Vagina (tissue), 2 donors: ENCODE data around the gene SLC4A11. TPM values are rescaled to one million over a fixed set of nuclear protein-coding genes. Genes with fewer than 3 reads are reported as not detected.
"Not testable (repeated sequence)": the region's sequence is repeated elsewhere in the genome, so short reads cannot be mapped to it uniquely, and the experiment has no call there.

Source experiments
- DNase-seq, 2 donors: peaks; one replicate each; pipeline ENCODE4 v3.0.0-alpha.2; 2017; ENCODE audit errors: extremely low spot score in 2 of 2
- H3K27ac ChIP-seq: fragments of 200-600 bp; sonication (generic); one replicate; pipeline ENCODE4 v1.5.1; 2019
- H3K27me3 ChIP-seq: fragments of 200-600 bp; sonication (generic); one replicate; pipeline ENCODE4 v1.5.1; 2019
- H3K36me3 ChIP-seq, 2 donors: fragments of 200-600 bp; sonication (generic); one replicate each; pipeline ENCODE4 v1.5.1; 2017 to 2019
- H3K4me1 ChIP-seq: fragments of 200-600 bp; sonication (generic); one replicate; pipeline ENCODE4 v1.5.1; 2019
- H3K4me3 ChIP-seq, 2 donors: fragments of 200-600 bp; sonication (generic); 1 replicate in 1 of 2; 2 replicates in 1 of 2; pipeline ENCODE4 v1.5.1; 2016 to 2019
- H3K9me3 ChIP-seq: fragments of 200-600 bp; sonication (generic); one replicate; pipeline ENCODE4 v1.5.1; 2019
- POLR2A ChIP-seq, 2 donors: fragments of 450-650 bp; IDR thresholded peaks; one replicate each; pipeline ENCODE4 v1.6.1; 2017; ENCODE audit warnings: antibody characterized with exemption in 2 of 2, mild to moderate bottlenecking in 2 of 2, moderate library complexity in 2 of 2
- POLR2AphosphoS5 ChIP-seq, 2 donors: sonication (generic); formaldehyde crosslinking; IDR thresholded peaks; one replicate each; pipeline ENCODE4 v1.9.0; 2017; ENCODE audit warnings: antibody characterized with exemption in 2 of 2, mild to moderate bottlenecking in 2 of 2, low read depth in 1 of 2; ENCODE audit not compliant: insufficient read depth in 1 of 2
- intact Hi-C: fragments of 100-400 bp; cut with DNase I; formaldehyde crosslinking; loops from one replicate; pipeline ENCODE4 v1.15.1; 2023
- total RNA-seq: library from RNA; depleted of rRNA; stranded (reverse); fragments of >200 nt; gene quantifications from one replicate; pipeline ENCODE4 v1.2.3, GENCODE V29; 2016
- TF ChIP-seq, protein P1 (sequence below), 3 experiments: fragments of 450-650 bp in 2 of 3; fragments of 200-600 bp in 1 of 3; sonication (generic) in 1 of 3; IDR thresholded peaks; one replicate each; pipeline ENCODE4 v1.5.1; 2017 to 2019; ENCODE audit warnings: antibody characterized with exemption in 3 of 3, mild to moderate bottlenecking in 2 of 3, moderate library complexity in 2 of 3

SLC4A11 gene
- total RNA-seq, 1 donor from 2014 or later = 4.9 TPM

DNA sequence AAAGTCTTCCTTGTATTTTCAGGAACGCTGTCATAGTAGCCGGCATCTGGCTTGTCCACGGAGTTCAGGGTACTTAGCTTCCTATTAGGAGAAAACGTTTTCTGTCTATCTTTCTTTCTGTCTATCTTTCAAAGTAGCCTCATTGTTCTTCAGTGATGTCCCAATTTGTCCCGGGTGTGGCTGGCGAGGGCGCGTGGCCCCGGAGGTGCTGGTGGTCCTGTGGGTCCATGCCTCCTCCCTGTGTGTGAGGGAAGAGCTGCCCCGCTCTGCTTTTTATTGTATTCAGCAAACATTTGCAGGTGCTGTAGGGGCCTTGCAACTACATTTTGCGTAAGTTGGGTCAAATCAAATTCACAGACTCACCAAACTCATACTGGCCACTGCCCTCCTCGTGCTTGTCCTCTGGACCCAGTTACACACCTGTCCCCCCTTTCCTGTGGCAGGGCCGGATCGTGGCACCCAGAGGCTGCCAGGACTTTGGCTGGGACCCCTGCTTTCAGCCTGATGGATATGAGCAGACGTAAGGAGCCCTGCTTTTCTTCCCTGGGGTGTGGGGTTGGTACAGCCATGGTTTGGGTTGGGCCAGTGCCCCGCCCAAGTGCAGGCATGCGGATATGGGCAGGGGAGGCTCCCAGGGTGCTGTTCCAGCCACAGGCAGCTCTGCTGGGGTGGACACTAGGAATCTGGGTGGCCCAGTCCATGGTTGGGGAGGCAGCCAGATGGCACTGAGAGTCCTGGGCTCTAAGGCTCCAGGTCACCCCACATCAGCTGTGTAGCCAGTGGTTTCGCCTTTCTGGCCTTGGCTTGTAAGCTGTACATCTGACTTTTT, 17.4 kb downstream of the SLC4A11 start:
- intact Hi-C loops = no loop called here
- H3K9me3 ChIP-seq = no peaks in the 10 kb centered on the region
- TF ChIP-seq, protein P1, sequence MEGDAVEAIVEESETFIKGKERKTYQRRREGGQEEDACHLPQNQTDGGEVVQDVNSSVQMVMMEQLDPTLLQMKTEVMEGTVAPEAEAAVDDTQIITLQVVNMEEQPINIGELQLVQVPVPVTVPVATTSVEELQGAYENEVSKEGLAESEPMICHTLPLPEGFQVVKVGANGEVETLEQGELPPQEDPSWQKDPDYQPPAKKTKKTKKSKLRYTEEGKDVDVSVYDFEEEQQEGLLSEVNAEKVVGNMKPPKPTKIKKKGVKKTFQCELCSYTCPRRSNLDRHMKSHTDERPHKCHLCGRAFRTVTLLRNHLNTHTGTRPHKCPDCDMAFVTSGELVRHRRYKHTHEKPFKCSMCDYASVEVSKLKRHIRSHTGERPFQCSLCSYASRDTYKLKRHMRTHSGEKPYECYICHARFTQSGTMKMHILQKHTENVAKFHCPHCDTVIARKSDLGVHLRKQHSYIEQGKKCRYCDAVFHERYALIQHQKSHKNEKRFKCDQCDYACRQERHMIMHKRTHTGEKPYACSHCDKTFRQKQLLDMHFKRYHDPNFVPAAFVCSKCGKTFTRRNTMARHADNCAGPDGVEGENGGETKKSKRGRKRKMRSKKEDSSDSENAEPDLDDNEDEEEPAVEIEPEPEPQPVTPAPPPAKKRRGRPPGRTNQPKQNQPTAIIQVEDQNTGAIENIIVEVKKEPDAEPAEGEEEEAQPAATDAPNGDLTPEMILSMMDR (IDR thresholded peaks at IDR 0.05) = no peak
- TF ChIP-seq POLR2AphosphoS5 (IDR thresholded peaks at IDR 0.05; ENCODE audit: insufficient read depth in 1 of 2, low read depth in 1 of 2) (no peak), POLR2A (IDR thresholded peaks at IDR 0.05) (no peak)
- H3K27me3 ChIP-seq = no peaks in the 10 kb centered on the region
- no peak for DNase-seq
- H3K4me1 ChIP-seq = peaks cover 9% of the 10 kb centered on the region
- no peak overlapping the region for H3K4me3 ChIP-seq
- H3K27ac ChIP-seq = no peak overlapping the region
- peaks cover 0 to 37% of the 10 kb centered on the region in 2 donors for H3K36me3 ChIP-seq

DNA sequence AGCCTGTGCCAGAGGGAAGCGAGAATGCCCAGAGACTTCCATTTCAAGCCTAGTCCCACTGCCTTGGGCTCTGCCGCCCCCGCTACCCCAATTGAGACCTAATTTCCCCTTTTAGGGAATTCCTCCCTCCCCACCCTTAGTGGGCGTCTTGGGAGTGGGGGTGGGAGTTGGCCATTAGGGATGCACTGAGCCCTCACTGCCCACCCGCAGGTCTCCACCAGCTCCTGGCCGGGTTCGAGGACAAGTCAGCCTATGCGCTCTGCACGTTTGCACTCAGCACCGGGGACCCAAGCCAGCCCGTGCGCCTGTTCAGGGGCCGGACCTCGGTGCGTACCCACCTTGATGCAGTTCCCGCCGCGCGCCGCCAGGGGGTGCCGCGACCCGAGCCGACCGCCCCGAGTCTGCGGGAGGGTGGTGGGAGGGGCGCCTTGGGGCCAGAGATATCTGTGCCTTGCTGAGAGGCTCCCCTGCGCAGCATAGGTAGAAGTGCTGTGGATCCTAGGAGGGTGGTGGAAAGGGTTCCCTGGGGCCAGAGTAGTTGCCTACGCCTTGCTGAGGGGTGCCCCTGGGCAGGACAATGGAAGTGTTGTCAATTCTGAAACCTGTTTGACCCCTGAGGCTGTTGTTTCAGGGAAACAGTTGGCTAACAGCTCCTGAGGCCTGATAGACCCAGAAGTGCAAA, 20.5 kb downstream of the SLC4A11 start:
- no peak for DNase-seq
- H3K27me3 ChIP-seq = no peaks in the 10 kb centered on the region
- no peak overlapping the region for H3K4me3 ChIP-seq
- peaks cover 0 to 31% of the 10 kb centered on the region in 2 donors for H3K36me3 ChIP-seq
- no peaks in the 10 kb centered on the region for H3K9me3 ChIP-seq
- TF ChIP-seq POLR2AphosphoS5 (IDR thresholded peaks at IDR 0.05; ENCODE audit: insufficient read depth in 1 of 2, low read depth in 1 of 2) = peak in 1 of 2 donors; percentile 19
- TF ChIP-seq, protein P1 (IDR thresholded peaks at IDR 0.05) = peak; percentile 51 to 87 (median 76)
- TF ChIP-seq POLR2A (IDR thresholded peaks at IDR 0.05) = no peak
- no peak overlapping the region for H3K27ac ChIP-seq
- intact Hi-C loops = no loop called here
- H3K4me1 ChIP-seq = peaks cover 9% of the 10 kb centered on the region

DNA sequence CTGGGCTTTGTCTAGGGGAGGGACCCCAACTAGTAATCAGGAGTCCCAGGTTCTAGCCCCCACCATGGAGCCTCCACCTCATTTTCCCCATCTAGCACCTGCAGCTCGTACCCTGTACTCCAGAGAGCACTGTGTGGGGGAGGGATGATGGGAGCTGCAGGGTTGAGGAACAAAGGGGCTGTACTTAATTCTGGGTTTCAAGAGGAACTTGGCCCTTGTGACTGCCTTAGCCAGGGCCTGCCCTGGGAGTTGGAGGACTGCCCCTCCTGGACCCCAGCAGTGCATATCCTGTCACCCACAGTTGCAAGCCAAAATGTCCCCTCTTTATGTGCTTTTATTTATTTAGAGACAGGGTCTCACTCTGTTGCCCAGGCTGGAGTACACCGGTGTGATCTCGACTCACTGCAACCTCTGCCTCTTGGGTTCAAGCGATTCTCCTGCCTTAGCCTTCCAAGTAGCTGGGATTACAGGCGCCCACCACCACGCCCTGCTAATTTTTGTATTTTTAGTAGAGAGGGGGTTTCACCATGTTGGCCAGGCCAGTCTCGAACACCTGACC, 23.6 kb downstream of the SLC4A11 start:
- peaks cover 16% of the 10 kb centered on the region for H3K4me1 ChIP-seq
- H3K4me3 ChIP-seq, H3K27me3 ChIP-seq, H3K27ac ChIP-seq, H3K36me3 ChIP-seq, DNase-seq, H3K9me3 ChIP-seq, intact Hi-C loops: not testable (repeated sequence)

DNA sequence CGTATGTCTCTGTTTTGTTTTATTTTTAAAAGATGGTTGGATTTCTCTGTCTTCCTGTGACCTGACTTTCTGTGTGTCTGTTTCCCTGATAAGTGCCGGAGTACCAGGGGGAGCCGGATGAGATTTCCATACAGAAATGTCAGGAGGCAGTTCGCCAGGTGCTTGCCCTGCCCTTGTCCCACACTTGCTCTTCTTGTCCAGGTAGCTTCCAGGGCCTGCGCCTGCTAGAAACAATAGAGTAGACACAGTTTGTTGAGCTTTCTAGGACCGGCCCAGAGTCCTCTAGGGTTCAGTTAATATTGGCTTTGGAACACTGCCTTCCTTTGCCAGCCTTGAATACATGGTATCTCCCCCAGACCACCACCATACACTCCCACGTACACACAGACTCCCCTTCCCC, 25.8 kb downstream of the SLC4A11 start:
- TF ChIP-seq, protein P1 (IDR thresholded peaks at IDR 0.05) = no peak
- no peak for TF ChIP-seq POLR2A (IDR thresholded peaks at IDR 0.05)
- TF ChIP-seq POLR2AphosphoS5 (IDR thresholded peaks at IDR 0.05; ENCODE audit: insufficient read depth in 1 of 2, low read depth in 1 of 2) = no peak
- intact Hi-C loops = no loop called here
- H3K4me3 ChIP-seq = no peak overlapping the region
- H3K9me3 ChIP-seq = no peaks in the 10 kb centered on the region
- H3K27me3 ChIP-seq = no peaks in the 10 kb centered on the region
- H3K27ac ChIP-seq = no peak overlapping the region
- DNase-seq = no peak
- H3K4me1 ChIP-seq = peaks cover 25% of the 10 kb centered on the region
- H3K36me3 ChIP-seq = no peaks in the 10 kb centered on the region

DNA sequence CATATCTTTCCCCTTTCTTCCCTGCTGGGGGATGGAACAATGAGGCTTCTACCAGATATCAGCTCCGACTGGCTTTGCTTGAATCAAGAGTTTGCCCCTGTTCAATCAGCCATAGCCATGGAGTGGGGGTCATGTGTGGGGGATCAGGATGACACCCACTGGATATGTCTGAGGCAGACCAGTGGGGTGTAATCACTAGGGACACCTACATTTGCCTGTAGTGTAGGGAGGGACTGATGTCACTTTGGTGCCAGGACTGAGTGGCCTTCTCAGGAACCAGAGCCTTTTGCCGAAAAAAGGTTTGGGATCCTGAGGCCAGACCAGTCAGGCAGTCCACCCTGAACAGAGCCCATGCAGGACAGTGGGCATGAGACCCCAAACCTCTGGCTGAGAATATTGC, 28.6 kb downstream of the SLC4A11 start:
- peak overlapping the region; percentile 66 to 78 for H3K4me3 ChIP-seq
- H3K36me3 ChIP-seq = no peaks in the 10 kb centered on the region
- H3K9me3 ChIP-seq = no peaks in the 10 kb centered on the region
- H3K4me1 ChIP-seq = peaks cover 24% of the 10 kb centered on the region
- intact Hi-C loops = no loop called here
- peak overlapping the region; percentile 58 for H3K27ac ChIP-seq
- DNase-seq = no peak
- H3K27me3 ChIP-seq = no peaks in the 10 kb centered on the region
- no peak for TF ChIP-seq POLR2AphosphoS5 (IDR thresholded peaks at IDR 0.05; ENCODE audit: insufficient read depth in 1 of 2, low read depth in 1 of 2)
- TF ChIP-seq, protein P1 (IDR thresholded peaks at IDR 0.05) = no peak
- no peak for TF ChIP-seq POLR2A (IDR thresholded peaks at IDR 0.05)
